GM23248 (cell line): ENCODE measurements around the gene CCNY.

Experiments used
- EZH2 ChIP-seq: fragments of 200-600 bp; sonication (generic); IDR thresholded peaks from 2 replicates; pipeline ENCODE4 v1.6.1; 2018; ENCODE audit warnings: antibody characterized with exemption, mild to moderate bottlenecking; ENCODE audit not compliant: insufficient read depth, poor library complexity, severe bottlenecking
- EZH2phosphoT487 ChIP-seq: fragments of 200-600 bp; sonication (generic); IDR thresholded peaks from 2 replicates; pipeline ENCODE4 v1.6.1; 2018; ENCODE audit warnings: antibody characterized with exemption, moderate library complexity, mild to moderate bottlenecking, low read depth; ENCODE audit not compliant: insufficient read depth

DNA sequence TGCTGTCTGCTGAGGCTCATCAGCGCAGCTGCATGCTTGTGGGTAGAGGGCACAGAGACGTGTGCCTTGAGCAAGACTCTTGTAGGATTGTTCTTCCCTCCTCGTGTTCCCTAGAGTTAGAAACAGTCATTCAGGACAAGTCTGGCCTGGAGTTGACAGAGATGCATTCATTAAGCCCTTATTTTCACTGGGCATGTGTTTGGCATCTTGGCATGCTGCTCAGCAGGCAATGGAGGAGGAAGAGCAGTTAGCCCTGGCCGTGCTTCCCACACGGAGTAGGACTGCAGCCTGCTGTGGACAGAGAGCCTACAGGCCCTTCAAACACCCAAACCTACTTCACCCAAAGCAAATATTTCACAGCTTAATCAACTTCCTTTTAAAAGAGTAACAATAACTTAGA lies 195.8 kb downstream of the CCNY start:
- no peak for TF ChIP-seq EZH2
- TF ChIP-seq EZH2phosphoT487: no peak
